Hematopoietic multipotent progenitor cell (in vitro differentiated cells): ENCODE measurements around the gene KRTAP29-1. TPM values are rescaled to one million over a fixed set of nuclear protein-coding genes. Genes with fewer than 3 reads are reported as not detected.
A peak's percentile ranks its signal among the peaks of the same experiment; 100 is the strongest.
"Not testable (repeated sequence)": the region's sequence is repeated elsewhere in the genome, so short reads cannot be mapped to it uniquely, and the experiment has no call there.

Experiments used
- DNase-seq, 3 donors: peaks; one replicate each; pipeline ENCODE4 v3.0.0-alpha.2; 2011 to 2015; ENCODE audit warnings: low read depth in 2 of 3, low spot score in 2 of 3
- total RNA-seq: library from RNA; depleted of rRNA; stranded (reverse); fragments of >200 nt; gene quantifications from one replicate; pipeline ENCODE4 v1.2.3, GENCODE V29; 2012

The KRTAP29-1 gene
- total RNA-seq, 1 donor, result not detected

GRCh38 chr17:41304091-41304490 lies 1.4 kb upstream of the KRTAP29-1 start:
- DNase-seq, result no peak

GRCh38 chr17:41302981-41303380 lies 330 bp upstream of the KRTAP29-1 start:
- no peak for DNase-seq

- no peak for DNase-seq
These were observed 1.4 kb downstream of the KRTAP29-1 start for GRCh38 chr17:41301204-41301790.

GRCh38 chr17:41298458-41299135 lies 4.1 kb downstream of the KRTAP29-1 start:
- DNase-seq, result no peak

GRCh38 chr17:41296846-41297245 lies 5.8 kb downstream of the KRTAP29-1 start:
- no peak for DNase-seq

- DNase-seq, result no peak
These were observed 8.6 kb downstream of the KRTAP29-1 start for GRCh38 chr17:41294016-41294415.

GRCh38 chr17:41287050-41287449 lies 15.6 kb downstream of the KRTAP29-1 start:
- DNase-seq, result no peak

- DNase-seq, result peak in 1 of 3 donors; percentile 23
These were observed 18.1 kb downstream of the KRTAP29-1 start for GRCh38 chr17:41284546-41284945.

- no peak for DNase-seq
These were observed 18.6 kb downstream of the KRTAP29-1 start for GRCh38 chr17:41284043-41284442.

- no peak for DNase-seq
These were observed 24.3 kb downstream of the KRTAP29-1 start for GRCh38 chr17:41278176-41278955.

- DNase-seq, result not testable (repeated sequence)
These were observed 26.9 kb downstream of the KRTAP29-1 start, which contains the start of gene KRTAP9-7 for GRCh38 chr17:41275648-41276190. KRTAP9-7 (plus strand) TSS chr17:41275698; CDS start chr17:41275698, 0 bp downstream.

GRCh38 chr17:41271858-41272257 lies 30.8 kb downstream of the KRTAP29-1 start:
- no peak for DNase-seq

GRCh38 chr17:41271323-41271722 lies 31.3 kb downstream of the KRTAP29-1 start:
- DNase-seq, result not testable (repeated sequence)

GRCh38 chr17:41267711-41268110 lies 34.9 kb downstream of the KRTAP29-1 start:
- no peak for DNase-seq

GRCh38 chr17:41265078-41265477 lies 37.6 kb downstream of the KRTAP29-1 start, which contains the start of gene KRTAP9-6:
KRTAP9-6 (plus strand) TSS chr17:41265378; CDS start chr17:41265378, 0 bp downstream.
- no peak for DNase-seq

GRCh38 chr17:41264599-41264998 lies 38.1 kb downstream of the KRTAP29-1 start:
- no peak for DNase-seq

GRCh38 chr17:41263212-41263611 lies 39.4 kb downstream of the KRTAP29-1 start:
- DNase-seq, result no peak

- no peak for DNase-seq
These were observed 44.2 kb downstream of the KRTAP29-1 start for GRCh38 chr17:41258406-41258805.

- DNase-seq, result no peak
These were observed 46.4 kb downstream of the KRTAP29-1 start for GRCh38 chr17:41256291-41256685.

GRCh38 chr17:41255381-41256290 lies 47.0 kb downstream of the KRTAP29-1 start, which contains the start of gene KRTAP9-9:
KRTAP9-9 (plus strand) TSS chr17:41255384.
- not testable (repeated sequence) for DNase-seq
